Activated T-cell treated with anti-CD3 and anti-CD28 coated beads, Interleukin-2, amount 50 U/mL, for 72 hours (primary cell): Measurements from ENCODE around the gene TFCP2. TPM values are rescaled to one million over a fixed set of nuclear protein-coding genes. Genes with fewer than 3 reads are reported as not detected.

ENCODE experiments used
- ATAC-seq, 2 donors: fragments of 150-1000 bp; cut with Tn5 transposase; replicated peaks in 1 of 2; 2 replicates each; pipeline ENCODE4 v1.10.0; 2021; ENCODE audit warnings: moderate library complexity in 2 of 2, mild to moderate bottlenecking in 1 of 2
- DNase-seq, 2 donors: peaks; one replicate each; pipeline ENCODE4 v3.0.0; 2021 to 2022; ENCODE audit warnings: mixed read lengths in 1 of 2
- H3K27ac Mint-ChIP-seq: one replicate; pipeline ENCODE4 v1.8.0; 2022; ENCODE audit warnings: mild to moderate bottlenecking, moderate library complexity, mixed read lengths
- H3K27me3 Mint-ChIP-seq: one replicate; pipeline ENCODE4 v1.8.0; 2022; ENCODE audit warnings: low read depth, mixed read lengths
- H3K36me3 Mint-ChIP-seq, 2 donors: one replicate each; pipeline ENCODE4 v1.8.0; 2022; ENCODE audit warnings: mixed read lengths in 2 of 2, mild to moderate bottlenecking in 1 of 2; ENCODE audit not compliant: insufficient read depth in 2 of 2
- H3K4me1 Mint-ChIP-seq: one replicate; pipeline ENCODE4 v1.8.0; 2022; ENCODE audit warnings: low read depth, mixed read lengths
- H3K4me3 Mint-ChIP-seq, 2 donors: one replicate each; pipeline ENCODE4 v1.8.0; 2022; ENCODE audit warnings: mild to moderate bottlenecking in 2 of 2, mixed read lengths in 2 of 2, moderate library complexity in 2 of 2
- H3K9me3 Mint-ChIP-seq, 2 donors: one replicate each; pipeline ENCODE4 v1.8.0; 2022; ENCODE audit warnings: mixed read lengths in 2 of 2
- total RNA-seq, 2 donors: library from RNA; stranded (reverse); gene quantifications; one replicate each; pipeline ENCODE4 v1.2.3, GENCODE V29; 2022

Gene TFCP2
- total RNA-seq, 2 donors from 2014 or later = 36.9 to 49.2 TPM

DNA sequence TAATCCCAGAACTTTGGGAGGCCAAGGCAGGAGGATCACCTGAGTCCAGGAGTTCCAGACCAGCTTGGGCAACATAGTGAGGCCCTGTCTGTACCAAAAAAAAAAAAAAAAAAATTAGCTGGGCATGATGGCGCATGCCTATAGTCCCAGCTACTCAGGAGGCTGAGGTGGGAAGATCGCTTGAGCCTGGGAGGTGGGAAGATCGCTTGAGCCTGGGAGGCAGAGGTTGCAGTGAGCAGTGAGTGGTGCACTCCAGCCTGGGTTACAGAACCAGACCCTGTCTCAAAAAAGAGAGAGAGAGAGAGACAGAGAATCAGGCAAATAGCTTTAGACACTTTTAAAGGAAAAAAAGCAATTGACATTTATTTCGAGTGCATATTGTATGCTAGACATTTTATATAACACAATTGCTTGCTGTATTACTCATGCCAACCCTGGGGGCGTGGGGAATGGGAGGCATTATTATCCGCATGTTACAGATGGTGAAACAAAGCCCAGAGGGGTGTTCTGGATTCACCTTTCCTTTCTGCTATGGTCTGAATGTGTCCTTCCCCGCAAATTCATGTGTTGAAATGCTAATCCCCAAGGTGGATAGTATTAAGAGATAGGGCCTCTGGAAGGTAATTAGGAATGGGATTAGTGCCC, 35.2 kb upstream of the TFCP2 start:
- no peaks in the 10 kb centered on the region for H3K9me3 Mint-ChIP-seq
- H3K27me3 Mint-ChIP-seq = no peaks in the 10 kb centered on the region
- no peak overlapping the region for H3K27ac Mint-ChIP-seq
- no peak for DNase-seq
- peaks cover 7% of the 10 kb centered on the region for H3K4me1 Mint-ChIP-seq
- no peak for ATAC-seq
- no peak overlapping the region for H3K4me3 Mint-ChIP-seq
- H3K36me3 Mint-ChIP-seq = no peaks in the 10 kb centered on the region

DNA sequence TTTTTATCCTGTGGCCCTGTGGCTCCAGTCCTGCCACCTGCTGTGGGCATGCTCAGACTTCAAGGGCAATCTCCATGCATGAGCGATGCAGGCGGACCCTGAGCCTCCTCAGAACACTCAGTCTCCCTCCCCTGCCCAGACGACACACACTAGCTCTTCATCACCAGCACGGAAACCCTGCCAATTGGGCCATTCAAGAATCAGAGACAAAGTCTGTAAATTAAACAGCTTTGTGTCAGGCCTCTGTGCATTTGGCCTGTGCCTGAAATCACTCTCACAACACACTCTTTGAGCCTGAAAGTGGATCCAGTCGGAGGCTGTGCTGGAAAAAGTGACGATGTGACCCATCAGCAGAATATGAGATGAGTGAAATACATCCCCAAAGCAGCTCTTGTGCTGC, 32.4 kb upstream of the TFCP2 start:
- H3K4me1 Mint-ChIP-seq = peaks cover 12% of the 10 kb centered on the region

DNA sequence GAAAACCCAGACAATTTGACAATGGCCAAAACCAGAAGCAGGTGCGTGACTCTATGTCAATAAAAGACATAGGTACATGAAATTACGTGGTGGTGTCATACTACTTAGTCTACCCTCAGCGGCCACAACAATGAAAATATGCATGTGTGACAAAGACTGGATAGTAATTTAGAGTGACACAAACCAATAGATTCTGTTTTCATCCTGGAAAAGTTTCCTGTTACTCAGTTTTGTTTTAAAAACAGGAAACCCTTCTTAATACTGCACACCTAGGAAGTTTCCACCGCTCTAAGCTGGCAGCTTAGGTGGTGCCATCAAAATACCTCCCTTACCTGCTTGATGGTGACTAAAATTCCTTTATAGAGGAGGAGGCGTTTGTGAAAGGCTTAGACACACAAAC, 29.8 kb upstream of the TFCP2 start:
- peak; percentile 87 to 89 for ATAC-seq
- H3K4me1 Mint-ChIP-seq = peaks cover 12% of the 10 kb centered on the region
- no peaks in the 10 kb centered on the region for H3K36me3 Mint-ChIP-seq
- no peaks in the 10 kb centered on the region for H3K9me3 Mint-ChIP-seq
- H3K27me3 Mint-ChIP-seq = no peaks in the 10 kb centered on the region
- peak overlapping the region in 1 of 2 donors; percentile 56 for H3K4me3 Mint-ChIP-seq
- H3K27ac Mint-ChIP-seq = peak overlapping the region; percentile 36
- peak; percentile 7 to 13 for DNase-seq

More for the DNA sequence above, 32.4 kb upstream of the TFCP2 start:
- Mint-ChIP-seq H3K36me3 (no peaks in the 10 kb centered on the region), H3K27me3 (no peaks in the 10 kb centered on the region), H3K4me3 (no peak overlapping the region), H3K27ac (no peak overlapping the region), H3K9me3 (no peaks in the 10 kb centered on the region)
- ATAC-seq = no peak
- DNase-seq = no peak

DNA sequence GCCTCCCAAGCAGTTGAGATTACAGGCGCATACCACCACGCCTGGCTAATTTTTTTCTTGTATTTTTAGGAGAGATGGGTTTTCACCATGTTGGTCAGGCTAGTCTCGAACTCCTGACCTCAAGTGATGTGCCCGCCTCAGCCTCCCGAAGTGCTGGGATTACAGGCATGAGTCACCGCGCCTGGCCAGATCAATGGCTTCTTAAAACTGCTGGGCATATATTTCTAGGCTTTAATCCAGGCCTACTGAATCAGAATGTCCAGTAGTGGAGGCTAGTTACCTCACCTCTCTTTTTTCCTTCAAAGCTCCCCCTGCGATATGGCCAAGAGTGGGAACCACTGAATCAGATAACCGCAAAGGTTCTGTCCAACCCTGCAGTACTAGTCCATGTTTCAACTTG, 27.9 kb upstream of the TFCP2 start:
- ATAC-seq = no peak

DNA sequence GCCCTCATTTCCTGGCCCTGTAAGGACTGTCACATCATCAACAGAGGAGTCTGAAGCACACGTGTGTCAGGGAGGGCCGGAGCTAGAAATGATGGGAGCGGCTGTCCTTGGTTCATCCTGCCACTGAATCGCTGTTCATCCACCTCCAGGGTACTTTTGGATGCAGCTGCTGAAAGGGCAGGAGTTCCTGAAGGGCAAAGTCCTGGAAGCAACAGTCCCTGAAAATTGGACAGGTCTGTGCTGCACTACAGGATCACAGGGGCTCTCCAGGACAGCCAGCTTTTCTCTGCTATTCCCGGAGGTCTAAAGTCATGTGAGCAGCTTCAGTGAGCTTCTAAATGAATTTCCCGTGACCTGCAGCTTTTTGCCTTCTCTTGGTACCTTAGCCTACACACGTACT, 27.2 kb upstream of the TFCP2 start:
- no peaks in the 10 kb centered on the region for H3K9me3 Mint-ChIP-seq

More for the DNA sequence above, 27.9 kb upstream of the TFCP2 start:
- no peaks in the 10 kb centered on the region for H3K27me3 Mint-ChIP-seq
- no peaks in the 10 kb centered on the region for H3K36me3 Mint-ChIP-seq
- no peak overlapping the region for H3K27ac Mint-ChIP-seq
- H3K9me3 Mint-ChIP-seq = no peaks in the 10 kb centered on the region
- H3K4me1 Mint-ChIP-seq = peaks cover 12% of the 10 kb centered on the region
- DNase-seq = no peak
- no peak overlapping the region for H3K4me3 Mint-ChIP-seq

DNA sequence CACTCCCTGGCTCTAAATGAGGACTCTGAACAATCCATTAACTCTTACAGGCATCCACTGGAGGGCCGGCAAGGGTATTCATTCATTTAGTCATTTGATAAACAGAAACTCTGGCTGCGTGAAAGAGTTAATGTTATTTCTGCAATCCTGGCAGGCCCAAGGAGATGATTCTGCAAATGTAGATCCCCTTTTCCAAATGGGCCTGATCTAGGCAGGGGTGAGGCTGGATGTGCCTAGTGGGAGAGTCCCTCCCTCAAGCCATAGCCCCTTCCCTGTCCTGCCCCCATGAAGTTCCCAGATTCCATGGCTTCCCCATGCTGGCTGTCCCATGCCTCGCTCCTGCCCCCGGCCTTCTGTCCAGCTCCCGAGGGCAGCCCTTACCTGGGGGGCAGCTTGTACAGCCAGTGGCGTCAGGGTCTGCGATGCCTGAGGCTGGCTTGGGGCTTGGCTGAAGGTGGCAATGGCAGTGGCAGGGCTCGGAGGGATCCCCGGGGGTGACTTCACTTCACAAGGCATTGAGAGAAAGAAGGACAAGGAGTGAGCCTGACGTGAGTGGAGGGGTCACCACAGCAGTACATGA, 26.5 kb upstream of the TFCP2 start:
- Mint-ChIP-seq H3K27me3 (no peaks in the 10 kb centered on the region), H3K36me3 (no peaks in the 10 kb centered on the region), H3K4me3 (no peak overlapping the region), H3K9me3 (no peaks in the 10 kb centered on the region), H3K27ac (no peak overlapping the region), H3K4me1 (peaks cover 12% of the 10 kb centered on the region)
- ATAC-seq (no peak), DNase-seq (no peak)

More for the DNA sequence above, 27.2 kb upstream of the TFCP2 start:
- no peak for DNase-seq
- H3K27ac Mint-ChIP-seq = no peak overlapping the region
- H3K27me3 Mint-ChIP-seq = no peaks in the 10 kb centered on the region
- H3K4me3 Mint-ChIP-seq = no peak overlapping the region
- H3K36me3 Mint-ChIP-seq = no peaks in the 10 kb centered on the region
- no peak for ATAC-seq
- peaks cover 12% of the 10 kb centered on the region for H3K4me1 Mint-ChIP-seq

DNA sequence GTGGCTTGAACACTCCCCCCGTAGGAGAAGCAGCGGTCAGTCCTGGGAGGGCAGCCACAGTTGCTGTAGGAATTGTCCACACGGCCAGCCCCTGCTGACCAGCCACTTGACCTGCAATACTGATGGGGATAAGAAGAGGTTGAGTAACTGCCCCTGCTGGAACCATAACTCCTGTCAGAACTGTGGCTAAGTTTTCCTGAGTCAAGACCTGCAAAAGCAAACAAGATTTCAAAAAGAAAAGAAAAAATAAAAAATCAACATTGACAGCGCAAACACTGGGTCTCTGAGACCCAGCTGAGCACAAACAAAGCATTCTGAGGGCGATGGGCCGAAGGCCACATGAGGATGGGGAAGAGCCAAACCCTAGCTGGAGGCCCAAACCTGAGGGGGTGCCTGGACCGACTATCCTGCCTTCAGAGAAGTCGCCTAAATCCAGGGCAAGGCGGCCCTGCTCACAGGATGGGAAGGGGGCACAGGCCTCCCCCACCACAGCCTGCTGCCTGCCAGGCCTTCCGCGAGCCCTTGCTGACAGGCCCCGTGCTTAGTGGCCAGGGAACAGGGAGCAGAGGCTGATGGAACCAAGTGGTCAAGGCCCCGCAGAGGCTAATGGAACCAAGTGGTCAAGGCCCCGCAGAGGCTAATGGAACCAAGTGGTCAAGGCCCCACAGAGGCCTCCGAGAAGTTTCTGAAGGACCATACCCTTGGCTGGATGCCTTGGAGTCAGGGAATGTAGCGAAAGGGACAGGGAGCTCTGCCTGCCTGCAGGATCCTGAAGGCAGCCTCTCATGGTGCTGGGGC, 25.8 kb upstream of the TFCP2 start:
- H3K27ac Mint-ChIP-seq = no peak overlapping the region
- DNase-seq (no peak), ATAC-seq (no peak)
- H3K4me1 Mint-ChIP-seq = peaks cover 11% of the 10 kb centered on the region
- no peaks in the 10 kb centered on the region for H3K36me3 Mint-ChIP-seq
- no peak overlapping the region for H3K4me3 Mint-ChIP-seq
- H3K9me3 Mint-ChIP-seq = no peaks in the 10 kb centered on the region
- H3K27me3 Mint-ChIP-seq = no peaks in the 10 kb centered on the region

DNA sequence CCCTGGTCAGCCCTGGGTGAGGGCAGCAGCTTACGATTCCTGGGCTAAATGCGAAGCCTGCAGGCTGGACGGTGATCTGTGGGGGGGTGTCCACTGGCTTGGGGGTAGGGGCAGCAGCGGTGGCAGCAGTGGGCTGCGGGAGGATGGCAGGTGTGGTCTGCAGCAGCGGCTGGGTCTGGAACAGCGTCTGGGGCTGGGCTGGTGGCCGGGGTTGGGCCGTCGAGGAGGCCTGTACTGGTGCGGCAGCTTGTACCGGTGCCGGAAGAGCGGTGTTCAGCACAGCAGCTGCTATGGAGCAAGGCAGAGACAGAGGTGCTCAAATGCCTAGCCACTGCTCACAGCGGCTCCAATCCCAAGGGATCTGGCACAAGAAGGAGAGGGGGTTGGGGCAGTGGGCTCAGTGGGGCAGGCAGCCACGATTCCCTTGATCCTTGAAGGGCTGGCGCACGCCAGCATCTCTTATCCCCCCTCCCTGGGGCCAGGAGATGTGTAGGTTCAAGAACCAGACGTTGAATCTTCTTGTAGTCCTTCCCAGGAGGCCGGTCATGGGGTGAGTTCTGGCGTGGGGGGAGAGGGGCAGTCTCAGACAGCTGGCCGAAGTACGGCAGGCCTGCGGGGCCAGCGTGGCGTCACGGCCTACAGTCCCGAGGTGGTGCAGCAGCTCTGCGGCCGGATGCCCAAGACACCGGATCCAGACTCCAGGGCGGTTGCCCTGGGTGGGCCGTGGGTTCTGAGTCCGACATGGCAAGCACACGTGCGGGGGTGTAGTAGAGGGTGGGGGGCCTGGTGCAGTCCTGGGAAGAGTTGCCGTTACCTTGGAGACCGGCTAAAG, 25.0 kb upstream of the TFCP2 start:
- H3K27ac Mint-ChIP-seq = no peak overlapping the region

DNA sequence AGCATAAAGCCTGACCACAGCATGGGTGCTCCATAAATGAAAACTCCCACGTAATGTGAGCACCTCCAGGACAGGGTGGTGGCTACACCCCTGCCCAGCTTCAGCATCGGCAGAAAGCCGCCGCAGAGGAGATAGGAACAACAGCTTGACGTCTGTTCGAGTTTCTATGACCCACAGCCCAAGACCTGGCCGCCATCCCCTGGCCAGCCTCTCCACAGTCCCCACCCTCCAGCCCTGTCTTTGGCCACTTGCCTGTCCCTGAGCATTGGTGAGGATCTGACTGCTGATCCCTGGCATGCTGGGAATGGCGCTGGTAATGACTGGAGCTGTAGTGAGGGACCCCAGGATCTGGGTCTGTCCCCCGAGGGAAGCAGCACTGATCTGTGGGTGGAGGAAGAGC, 23.6 kb upstream of the TFCP2 start:
- Mint-ChIP-seq H3K4me3 (no peak overlapping the region), H3K27me3 (no peaks in the 10 kb centered on the region), H3K36me3 (no peaks in the 10 kb centered on the region), H3K9me3 (no peaks in the 10 kb centered on the region), H3K4me1 (no peaks in the 10 kb centered on the region), H3K27ac (no peak overlapping the region)
- no peak for ATAC-seq
- no peak for DNase-seq

More for the DNA sequence above, 25.0 kb upstream of the TFCP2 start:
- H3K4me3 Mint-ChIP-seq = no peak overlapping the region
- no peaks in the 10 kb centered on the region for H3K27me3 Mint-ChIP-seq
- H3K9me3 Mint-ChIP-seq = no peaks in the 10 kb centered on the region
- DNase-seq = no peak
- no peak for ATAC-seq
- peaks cover 3% of the 10 kb centered on the region for H3K4me1 Mint-ChIP-seq
- H3K36me3 Mint-ChIP-seq = no peaks in the 10 kb centered on the region

DNA sequence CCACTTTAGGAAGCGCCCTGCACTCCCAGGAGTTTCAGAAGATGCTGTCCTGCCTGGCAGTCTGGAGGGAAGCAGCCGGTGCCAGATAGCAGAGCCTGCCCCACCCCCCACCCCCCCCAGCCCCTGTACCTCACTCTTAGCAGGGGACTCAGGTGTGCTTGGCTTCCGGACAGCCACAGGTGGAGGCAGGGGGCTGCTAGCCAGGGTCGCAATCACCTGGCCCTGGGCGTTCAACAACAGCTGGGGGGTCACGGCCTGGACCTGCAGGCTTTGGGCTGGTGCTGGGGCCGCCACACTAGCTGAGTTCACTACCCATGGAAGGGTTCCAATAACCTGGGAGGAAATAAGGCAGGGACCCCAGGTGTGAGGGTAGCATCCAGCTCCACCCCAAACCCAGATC, 22.9 kb upstream of the TFCP2 start:
- Mint-ChIP-seq H3K27ac (no peak overlapping the region), H3K27me3 (no peaks in the 10 kb centered on the region), H3K9me3 (no peaks in the 10 kb centered on the region), H3K36me3 (no peaks in the 10 kb centered on the region), H3K4me3 (no peak overlapping the region), H3K4me1 (no peaks in the 10 kb centered on the region)
- ATAC-seq (no peak), DNase-seq (no peak)

DNA sequence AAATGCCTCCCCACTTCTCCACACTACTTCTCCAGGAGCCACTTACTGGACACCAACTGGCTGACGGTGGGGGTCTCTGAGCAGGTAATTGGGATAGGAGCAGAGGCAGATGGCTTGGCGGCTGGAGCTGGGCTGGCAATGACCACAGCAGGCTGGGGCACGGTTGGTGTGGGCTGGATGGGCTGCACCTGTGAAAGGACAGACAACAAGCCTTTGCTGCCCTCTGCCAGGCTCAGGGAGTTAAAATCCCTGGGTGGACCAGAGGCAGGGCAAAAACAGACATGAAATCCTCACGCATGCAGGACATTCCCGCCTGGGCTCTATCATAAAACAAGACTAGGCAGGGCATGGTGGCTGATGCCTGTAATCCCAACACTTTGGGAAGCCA, 19.3 kb upstream of the TFCP2 start:
- no peaks in the 10 kb centered on the region for H3K27me3 Mint-ChIP-seq
- no peak overlapping the region for H3K27ac Mint-ChIP-seq
- no peaks in the 10 kb centered on the region for H3K36me3 Mint-ChIP-seq
- DNase-seq (no peak), ATAC-seq (no peak)
- no peaks in the 10 kb centered on the region for H3K4me1 Mint-ChIP-seq
- H3K9me3 Mint-ChIP-seq = no peaks in the 10 kb centered on the region
- no peak overlapping the region for H3K4me3 Mint-ChIP-seq

DNA sequence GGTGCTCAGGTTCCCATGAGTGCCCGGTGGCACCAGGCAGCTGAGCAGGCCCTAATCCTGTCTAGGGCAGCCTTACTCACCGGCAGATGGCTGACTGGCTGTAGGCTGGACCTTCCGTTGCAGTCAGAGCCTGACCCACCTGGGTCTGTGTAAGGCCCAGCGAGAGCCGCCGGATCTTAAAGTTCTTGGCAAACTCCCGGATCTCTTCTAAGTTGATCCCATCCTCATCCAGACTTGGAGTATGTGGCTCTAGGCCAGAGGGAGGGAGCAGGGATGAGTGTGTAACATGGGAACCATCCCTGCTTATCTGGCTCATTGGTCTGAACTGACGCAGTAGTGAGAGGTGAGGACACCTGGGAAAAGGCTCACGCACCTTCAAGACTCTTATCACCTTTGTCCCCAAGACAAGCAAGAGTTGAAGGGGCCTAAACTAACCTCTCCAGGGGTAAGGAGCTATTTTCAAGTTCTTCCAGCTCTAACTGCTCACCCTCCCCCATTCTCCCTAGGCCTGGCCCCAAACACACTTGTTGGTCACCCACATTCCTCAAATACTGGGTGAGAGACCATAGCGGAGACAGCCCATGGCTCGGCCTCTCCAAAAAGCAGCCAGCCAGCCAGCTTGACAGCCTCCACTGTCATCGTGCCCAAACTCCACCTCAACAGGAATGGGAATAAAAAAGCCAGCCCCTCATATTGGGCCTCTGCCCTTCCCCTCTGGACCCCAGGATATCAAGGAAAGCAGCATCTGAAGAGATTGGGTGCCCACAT, 18.8 kb upstream of the TFCP2 start:
- Mint-ChIP-seq H3K4me3 (no peak overlapping the region), H3K4me1 (no peaks in the 10 kb centered on the region), H3K27ac (no peak overlapping the region), H3K36me3 (no peaks in the 10 kb centered on the region), H3K9me3 (no peaks in the 10 kb centered on the region), H3K27me3 (no peaks in the 10 kb centered on the region)
- no peak for ATAC-seq
- DNase-seq = no peak
